Endometrium (tissue), 2 donors: ENCODE data around the gene EGFL6.
"Not testable (repeated sequence)": the region's sequence is repeated elsewhere in the genome, so short reads cannot be mapped to it uniquely, and the experiment has no call there.

Experiments used
- FAIRE-seq: peaks from 2 replicates; lab custom pipeline; 2012; peaks lifted over from hg19 to GRCh38; lab: Jason Lieb, UNC
- donor health status: control.
- donor health status: control.

Gene EGFL6

GRCh38 chrX:13652850-13653693, 83.7 kb downstream of the EGFL6 start, which contains the start of gene TCEANC:
Gene TCEANC, plus strand, starts transcription at chrX:13653141. Its CDS starts 9,368 bp downstream, at chrX:13662509.
- peak; percentile 96 for FAIRE-seq

- no peak for FAIRE-seq
Measured at GRCh38 chrX:13654116-13654515, 84.7 kb downstream of the EGFL6 start.

GRCh38 chrX:13655674-13656073, 86.3 kb downstream of the EGFL6 start:
- no peak for FAIRE-seq

GRCh38 chrX:13658602-13659001, 89.2 kb downstream of the EGFL6 start:
- FAIRE-seq = peak; percentile 78

GRCh38 chrX:13659063-13659462, 89.7 kb downstream of the EGFL6 start:
- no peak for FAIRE-seq

GRCh38 chrX:13661735-13662288, 92.4 kb downstream of the EGFL6 start:
- no peak for FAIRE-seq

GRCh38 chrX:13662355-13662791, 93.0 kb downstream of the EGFL6 start:
- FAIRE-seq = peak; percentile 39

GRCh38 chrX:13664020-13664419, 94.6 kb downstream of the EGFL6 start:
- FAIRE-seq = no peak

GRCh38 chrX:13666836-13667235, 97.4 kb downstream of the EGFL6 start:
- FAIRE-seq = no peak

GRCh38 chrX:13667919-13668318, 98.5 kb downstream of the EGFL6 start:
- no peak for FAIRE-seq

- FAIRE-seq = no peak
Measured at GRCh38 chrX:13669246-13669737, 99.9 kb downstream of the EGFL6 start.

- not testable (repeated sequence) for FAIRE-seq
Measured at GRCh38 chrX:13669755-13670154, 100.4 kb downstream of the EGFL6 start.

GRCh38 chrX:13670197-13670596, 100.8 kb downstream of the EGFL6 start:
- no peak for FAIRE-seq

GRCh38 chrX:13673016-13673415, 103.6 kb downstream of the EGFL6 start:
- FAIRE-seq = no peak

GRCh38 chrX:13676885-13677284, 107.5 kb downstream of the EGFL6 start:
- no peak for FAIRE-seq

GRCh38 chrX:13679700-13680099, 110.3 kb downstream of the EGFL6 start:
- FAIRE-seq = not testable (repeated sequence)

- FAIRE-seq = no peak
Measured at GRCh38 chrX:13681595-13681994, 112.2 kb downstream of the EGFL6 start.
